GM23338 (cell line): Measurements from ENCODE around the gene YBEY. TPM values are rescaled to one million over a fixed set of nuclear protein-coding genes. Genes with fewer than 3 reads are reported as not detected.

Source experiments
- ATAC-seq: fragments of 200-7000 bp; cut with Tn5 transposase; 3 replicates; pipeline ENCODE4 v1.9.1; 2020
- DNase-seq: peaks from one replicate; pipeline ENCODE4 v3.0.0-alpha.2; 2015; ENCODE audit warnings: low spot score
- H2AFZ ChIP-seq: fragments of 200-600 bp; sonication (generic); 2 replicates; pipeline ENCODE4 v1.8.0; 2016; ENCODE audit warnings: antibody characterized with exemption, mild to moderate bottlenecking, moderate library complexity
- H3F3A ChIP-seq: fragments of 200-600 bp; sonication (generic); replicated peaks from 2 replicates; pipeline ENCODE4 v1.8.0; 2017; ENCODE audit warnings: antibody characterized with exemption, mixed run types, low read depth
- H3K27ac ChIP-seq: fragments of 200-600 bp; sonication (generic); 2 replicates; pipeline ENCODE4 v1.6.1; 2016; ENCODE audit warnings: low read depth
- H3K27me3 ChIP-seq: fragments of 200-600 bp; sonication (generic); 2 replicates; pipeline ENCODE4 v1.8.0; 2016; ENCODE audit warnings: mild to moderate bottlenecking, mixed run types, moderate library complexity; ENCODE audit not compliant: insufficient read depth
- H3K36me3 ChIP-seq: fragments of 200-600 bp; sonication (generic); 2 replicates; pipeline ENCODE4 v1.8.0; 2016; ENCODE audit warnings: mild to moderate bottlenecking; ENCODE audit not compliant: insufficient read depth
- H3K4me1 ChIP-seq: fragments of 200-600 bp; sonication (generic); 2 replicates; pipeline ENCODE4 v1.8.0; 2016; ENCODE audit warnings: mild to moderate bottlenecking, moderate library complexity; ENCODE audit not compliant: insufficient read depth
- H3K4me2 ChIP-seq: fragments of 200-600 bp; sonication (generic); 2 replicates; pipeline ENCODE4 v1.7.1; 2017; ENCODE audit warnings: mixed run types
- H3K4me3 ChIP-seq: fragments of 200-600 bp; sonication (generic); 2 replicates; pipeline ENCODE4 v1.6.1; 2016; ENCODE audit warnings: mixed run types
- H3K79me2 ChIP-seq: fragments of 200-600 bp; sonication (generic); replicated peaks from 2 replicates; pipeline ENCODE4 v1.8.0; 2017; ENCODE audit warnings: mild to moderate bottlenecking; ENCODE audit not compliant: insufficient read depth
- H3K9me2 ChIP-seq: fragments of 200-600 bp; sonication (generic); 2 replicates; pipeline ENCODE4 v1.8.0; 2017; ENCODE audit not compliant: insufficient read depth
- H4K20me1 ChIP-seq: fragments of 200-600 bp; sonication (generic); replicated peaks from 2 replicates; pipeline ENCODE4 v1.8.0; 2017; ENCODE audit warnings: mild to moderate bottlenecking; ENCODE audit not compliant: insufficient read depth
- H3K27ac Mint-ChIP-seq: 2 replicates; pipeline ENCODE4 v1.8.0; 2020; ENCODE audit warnings: inconsistent platforms, mild to moderate bottlenecking, moderate library complexity, mixed read lengths
- H3K27me3 Mint-ChIP-seq: 3 replicates; pipeline ENCODE4 v1.8.0; 2022; ENCODE audit warnings: low read depth, mild to moderate bottlenecking, moderate library complexity, mixed read lengths, inconsistent platforms; ENCODE audit not compliant: insufficient read depth, poor library complexity
- H3K36me3 Mint-ChIP-seq: 3 replicates; pipeline ENCODE4 v1.8.0; 2021; ENCODE audit warnings: low read depth, mild to moderate bottlenecking, inconsistent platforms, moderate library complexity, mixed read lengths
- H3K4me1 Mint-ChIP-seq: 3 replicates; pipeline ENCODE4 v1.8.0; 2020; ENCODE audit warnings: mild to moderate bottlenecking, inconsistent platforms, mixed read lengths
- H3K4me3 Mint-ChIP-seq: 3 replicates; pipeline ENCODE4 v1.8.0; 2021; ENCODE audit warnings: moderate library complexity, mild to moderate bottlenecking, inconsistent platforms, mixed read lengths
- H3K9me3 Mint-ChIP-seq: 3 replicates; pipeline ENCODE4 v1.8.0; 2020; ENCODE audit warnings: moderate library complexity, mild to moderate bottlenecking, inconsistent platforms, mixed read lengths
- CREB1 ChIP-seq: fragments of 250-450 bp; sonication (Bioruptor Pico); IDR thresholded peaks from 2 replicates; pipeline ENCODE4 v1.5.0; 2020; ENCODE audit warnings: low read depth, mild to moderate bottlenecking, moderate library complexity
- EZH2 ChIP-seq: fragments of 200-600 bp; sonication (generic); IDR thresholded peaks from one replicate; pipeline ENCODE4 v1.8.0; 2017; ENCODE audit warnings: antibody characterized with exemption, mild to moderate bottlenecking, low read depth; ENCODE audit not compliant: unreplicated experiment
- EZH2phosphoT487 ChIP-seq: fragments of 200-600 bp; sonication (generic); IDR thresholded peaks from one replicate; pipeline ENCODE4 v1.8.1; 2018; ENCODE audit warnings: antibody characterized with exemption; ENCODE audit not compliant: unreplicated experiment
- JUNB ChIP-seq: IDR thresholded peaks from one replicate; pipeline ENCODE4 v1.6.1; 2016; ENCODE audit warnings: antibody characterized with exemption; ENCODE audit not compliant: unreplicated experiment
- NANOG ChIP-seq: IDR thresholded peaks from 2 replicates; pipeline ENCODE4 v1.6.1; 2016; ENCODE audit warnings: antibody characterized with exemption, borderline replicate concordance
- POLR2AphosphoS5 ChIP-seq: IDR thresholded peaks from 2 replicates; pipeline ENCODE4 v1.6.1; 2016; ENCODE audit warnings: antibody characterized with exemption, low read depth
- STAT1 ChIP-seq: IDR thresholded peaks from one replicate; pipeline ENCODE4 v1.6.1; 2016; ENCODE audit warnings: antibody characterized with exemption; ENCODE audit not compliant: unreplicated experiment
- ZNF114 ChIP-seq: fragments of 250-450 bp; sonication (Bioruptor Pico); IDR thresholded peaks from 2 replicates; pipeline ENCODE4 v1.5.0; 2020; ENCODE audit warnings: mild to moderate bottlenecking, moderate library complexity
- ZNF331 ChIP-seq: fragments of 250-450 bp; sonication (Bioruptor Pico); IDR thresholded peaks from 2 replicates; pipeline ENCODE4 v1.5.0; 2020; ENCODE audit warnings: low read depth, mild to moderate bottlenecking, moderate library complexity
- polyA plus RNA-seq: library from polyadenylated mRNA; unstranded; fragments of >200 nt; fragmentation: Nextera tagmentation; extraction: Ambion mirVana; gene quantifications from 2 replicates; pipeline ENCODE4 v1.2.1, GENCODE V29; 2016
- total RNA-seq: library from RNA; depleted of rRNA; stranded (reverse); fragments of >200 nt; shearing (Covaris generic); gene quantifications from 2 replicates; pipeline ENCODE4 v1.2.3, GENCODE V29; 2014
- TF ChIP-seq, protein P1 (sequence below), 2 experiments: fragments of 200-600 bp in 1 of 2; sonication (generic) in 1 of 2; conservative IDR thresholded peaks; 2 replicates each; pipeline versions ENCODE4 v1.5.1 to v1.6.1; 2016 to 2017; ENCODE audit warnings: antibody characterized with exemption in 2 of 2, low read depth in 2 of 2, mild to moderate bottlenecking in 2 of 2, moderate library complexity in 1 of 2
- TF ChIP-seq, protein P2 (sequence below): IDR thresholded peaks from 2 replicates; pipeline ENCODE4 v1.6.1; 2016; ENCODE audit warnings: antibody characterized with exemption
- TF ChIP-seq, protein P3 (sequence below): IDR thresholded peaks from one replicate; pipeline ENCODE4 v1.6.1; 2018; ENCODE audit warnings: antibody characterized with exemption; ENCODE audit not compliant: unreplicated experiment

YBEY gene
- total and polyA plus RNA-seq, 2 experiments from 2014 or later: 28.1 to 31.8 TPM

DNA sequence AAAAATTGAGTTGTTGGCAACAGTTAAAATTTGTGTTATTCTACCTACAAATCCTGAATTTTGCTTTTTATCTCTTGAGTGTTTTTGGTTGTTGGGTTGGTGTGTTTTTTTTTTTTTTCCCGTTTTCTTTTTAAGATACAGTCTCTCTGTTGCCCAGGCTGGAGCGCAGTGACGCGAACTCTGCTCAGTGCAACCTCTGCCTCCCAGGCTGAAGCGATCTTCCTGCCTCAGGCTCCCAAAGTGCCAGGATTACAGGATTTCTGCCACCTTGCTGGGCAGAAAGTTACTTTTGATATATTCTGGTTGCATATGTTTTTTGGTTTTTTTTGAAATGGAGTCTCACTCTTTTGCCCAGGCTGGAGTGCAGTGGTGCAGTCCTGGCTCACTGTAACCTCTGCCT is 42.0 kb downstream of the YBEY start:
- ATAC-seq (no peak), DNase-seq (no peak)
- H4K20me1 ChIP-seq: peaks cover 16% of the 10 kb centered on the region
- H2AFZ ChIP-seq: no peak overlapping the region
- H3K9me3 Mint-ChIP-seq: 0 out of 3 replicates have a peak, but pooled peaks cover 1% of the 10 kb centered on the region
- TF ChIP-seq POLR2AphosphoS5: no peak
- TF ChIP-seq, protein P1, sequence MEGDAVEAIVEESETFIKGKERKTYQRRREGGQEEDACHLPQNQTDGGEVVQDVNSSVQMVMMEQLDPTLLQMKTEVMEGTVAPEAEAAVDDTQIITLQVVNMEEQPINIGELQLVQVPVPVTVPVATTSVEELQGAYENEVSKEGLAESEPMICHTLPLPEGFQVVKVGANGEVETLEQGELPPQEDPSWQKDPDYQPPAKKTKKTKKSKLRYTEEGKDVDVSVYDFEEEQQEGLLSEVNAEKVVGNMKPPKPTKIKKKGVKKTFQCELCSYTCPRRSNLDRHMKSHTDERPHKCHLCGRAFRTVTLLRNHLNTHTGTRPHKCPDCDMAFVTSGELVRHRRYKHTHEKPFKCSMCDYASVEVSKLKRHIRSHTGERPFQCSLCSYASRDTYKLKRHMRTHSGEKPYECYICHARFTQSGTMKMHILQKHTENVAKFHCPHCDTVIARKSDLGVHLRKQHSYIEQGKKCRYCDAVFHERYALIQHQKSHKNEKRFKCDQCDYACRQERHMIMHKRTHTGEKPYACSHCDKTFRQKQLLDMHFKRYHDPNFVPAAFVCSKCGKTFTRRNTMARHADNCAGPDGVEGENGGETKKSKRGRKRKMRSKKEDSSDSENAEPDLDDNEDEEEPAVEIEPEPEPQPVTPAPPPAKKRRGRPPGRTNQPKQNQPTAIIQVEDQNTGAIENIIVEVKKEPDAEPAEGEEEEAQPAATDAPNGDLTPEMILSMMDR (conservative IDR thresholded peaks at IDR 0.05; ENCODE audit: low read depth in 2 of 2): no peak
- H3K4me3 Mint-ChIP-seq: no peak overlapping the region
- H3K4me3 ChIP-seq: no peak overlapping the region
- peaks cover 7% of the 10 kb centered on the region for H3K27me3 Mint-ChIP-seq
- peaks cover 22% of the 10 kb centered on the region; the same call in 1 of the 2 replicates for H3K36me3 ChIP-seq
- H3K27me3 ChIP-seq: no peaks in the 10 kb centered on the region
- no peak overlapping the region for H3K4me2 ChIP-seq
- 0 out of 2 replicates have a peak, but pooled peaks cover 5% of the 10 kb centered on the region for H3F3A ChIP-seq
- H3K9me2 ChIP-seq: no peaks in the 10 kb centered on the region
- peaks cover 11% of the 10 kb centered on the region for H3K4me1 Mint-ChIP-seq
- peaks cover 46% of the 10 kb centered on the region for H3K36me3 Mint-ChIP-seq
- H3K27ac Mint-ChIP-seq: no peak overlapping the region
- H3K27ac ChIP-seq: 0 out of 2 replicates have a peak overlapping the region, but pooled peaks have one; percentile 19
- H3K4me1 ChIP-seq: peaks cover 11% of the 10 kb centered on the region
- peaks cover 80% of the 10 kb centered on the region for H3K79me2 ChIP-seq

DNA sequence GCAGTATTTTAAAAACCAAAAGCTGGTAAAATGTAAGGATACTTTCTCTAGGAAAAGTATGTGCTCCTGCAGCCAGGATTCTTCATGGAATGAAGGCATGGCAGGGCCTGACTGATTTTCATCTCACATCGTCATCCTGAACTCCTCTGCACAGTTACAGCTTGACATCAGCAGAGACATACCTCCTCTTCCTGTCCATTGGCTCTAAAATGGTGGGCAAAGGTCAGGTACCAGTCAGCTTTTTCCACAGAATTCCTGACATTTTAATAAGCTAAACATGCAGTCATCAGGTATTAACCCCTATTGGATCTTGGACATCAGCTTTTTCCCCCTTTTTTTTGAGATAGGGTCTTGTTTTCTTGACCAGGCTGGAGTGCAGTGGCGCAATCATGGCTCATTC is 43.7 kb downstream of the YBEY start:
- no peak overlapping the region for H2AFZ ChIP-seq
- no peak overlapping the region for H3K4me2 ChIP-seq
- no peaks in the 10 kb centered on the region for H3K9me2 ChIP-seq
- 0 out of 2 replicates have a peak, but pooled peaks cover 5% of the 10 kb centered on the region for H3F3A ChIP-seq
- H3K36me3 Mint-ChIP-seq: peaks cover 53% of the 10 kb centered on the region
- H3K36me3 ChIP-seq: peaks cover 22% of the 10 kb centered on the region; the same call in 1 of the 2 replicates
- H3K79me2 ChIP-seq: peaks cover 77% of the 10 kb centered on the region
- no peak overlapping the region for H3K27ac ChIP-seq
- peaks cover 16% of the 10 kb centered on the region for H4K20me1 ChIP-seq
- no peak overlapping the region for H3K4me3 ChIP-seq
- H3K27me3 ChIP-seq: no peaks in the 10 kb centered on the region
- H3K4me3 Mint-ChIP-seq: no peak overlapping the region
- ATAC-seq (no peak), DNase-seq (no peak)
- peaks cover 6% of the 10 kb centered on the region for H3K27me3 Mint-ChIP-seq
- peaks cover 11% of the 10 kb centered on the region for H3K4me1 ChIP-seq
- no peaks in the 10 kb centered on the region for H3K9me3 Mint-ChIP-seq
- H3K4me1 Mint-ChIP-seq: peaks cover 11% of the 10 kb centered on the region
- no peak overlapping the region for H3K27ac Mint-ChIP-seq
- no peak for TF ChIP-seq ZNF114 (CRISPR knock-in tag)
- no peak for TF ChIP-seq NANOG
- no peak for TF ChIP-seq POLR2AphosphoS5
- no peak for TF ChIP-seq JUNB
- TF ChIP-seq EZH2: no peak
- TF ChIP-seq, protein P2, sequence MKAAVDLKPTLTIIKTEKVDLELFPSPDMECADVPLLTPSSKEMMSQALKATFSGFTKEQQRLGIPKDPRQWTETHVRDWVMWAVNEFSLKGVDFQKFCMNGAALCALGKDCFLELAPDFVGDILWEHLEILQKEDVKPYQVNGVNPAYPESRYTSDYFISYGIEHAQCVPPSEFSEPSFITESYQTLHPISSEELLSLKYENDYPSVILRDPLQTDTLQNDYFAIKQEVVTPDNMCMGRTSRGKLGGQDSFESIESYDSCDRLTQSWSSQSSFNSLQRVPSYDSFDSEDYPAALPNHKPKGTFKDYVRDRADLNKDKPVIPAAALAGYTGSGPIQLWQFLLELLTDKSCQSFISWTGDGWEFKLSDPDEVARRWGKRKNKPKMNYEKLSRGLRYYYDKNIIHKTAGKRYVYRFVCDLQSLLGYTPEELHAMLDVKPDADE: no peak
- no peak for TF ChIP-seq EZH2phosphoT487
- no peak for TF ChIP-seq STAT1
- TF ChIP-seq, protein P1 (conservative IDR thresholded peaks at IDR 0.05; ENCODE audit: low read depth in 2 of 2): no peak
- TF ChIP-seq, protein P3, sequence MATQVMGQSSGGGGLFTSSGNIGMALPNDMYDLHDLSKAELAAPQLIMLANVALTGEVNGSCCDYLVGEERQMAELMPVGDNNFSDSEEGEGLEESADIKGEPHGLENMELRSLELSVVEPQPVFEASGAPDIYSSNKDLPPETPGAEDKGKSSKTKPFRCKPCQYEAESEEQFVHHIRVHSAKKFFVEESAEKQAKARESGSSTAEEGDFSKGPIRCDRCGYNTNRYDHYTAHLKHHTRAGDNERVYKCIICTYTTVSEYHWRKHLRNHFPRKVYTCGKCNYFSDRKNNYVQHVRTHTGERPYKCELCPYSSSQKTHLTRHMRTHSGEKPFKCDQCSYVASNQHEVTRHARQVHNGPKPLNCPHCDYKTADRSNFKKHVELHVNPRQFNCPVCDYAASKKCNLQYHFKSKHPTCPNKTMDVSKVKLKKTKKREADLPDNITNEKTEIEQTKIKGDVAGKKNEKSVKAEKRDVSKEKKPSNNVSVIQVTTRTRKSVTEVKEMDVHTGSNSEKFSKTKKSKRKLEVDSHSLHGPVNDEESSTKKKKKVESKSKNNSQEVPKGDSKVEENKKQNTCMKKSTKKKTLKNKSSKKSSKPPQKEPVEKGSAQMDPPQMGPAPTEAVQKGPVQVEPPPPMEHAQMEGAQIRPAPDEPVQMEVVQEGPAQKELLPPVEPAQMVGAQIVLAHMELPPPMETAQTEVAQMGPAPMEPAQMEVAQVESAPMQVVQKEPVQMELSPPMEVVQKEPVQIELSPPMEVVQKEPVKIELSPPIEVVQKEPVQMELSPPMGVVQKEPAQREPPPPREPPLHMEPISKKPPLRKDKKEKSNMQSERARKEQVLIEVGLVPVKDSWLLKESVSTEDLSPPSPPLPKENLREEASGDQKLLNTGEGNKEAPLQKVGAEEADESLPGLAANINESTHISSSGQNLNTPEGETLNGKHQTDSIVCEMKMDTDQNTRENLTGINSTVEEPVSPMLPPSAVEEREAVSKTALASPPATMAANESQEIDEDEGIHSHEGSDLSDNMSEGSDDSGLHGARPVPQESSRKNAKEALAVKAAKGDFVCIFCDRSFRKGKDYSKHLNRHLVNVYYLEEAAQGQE: no peak
- TF ChIP-seq ZNF331: no peak
- TF ChIP-seq CREB1 (CRISPR knock-in tag): no peak
